Hepatocyte (in vitro differentiated cells): ENCODE measurements around the gene FAM53B. TPM values are rescaled to one million over a fixed set of nuclear protein-coding genes. Genes with fewer than 3 reads are reported as not detected.

ENCODE experiments used
- DNase-seq: peaks from one replicate; pipeline ENCODE4 v3.0.0-alpha.2; 2016; ENCODE audit warnings: low spot score
- H2AFZ ChIP-seq: fragments of 200-600 bp; sonication (generic); 2 replicates; pipeline ENCODE4 v1.6.0; 2016; ENCODE audit warnings: antibody characterized with exemption, mild to moderate bottlenecking
- H3K27ac ChIP-seq: fragments of 200-600 bp; sonication (generic); 2 replicates; pipeline ENCODE4 v1.5.1; 2016; ENCODE audit warnings: mild to moderate bottlenecking
- H3K27me3 ChIP-seq: fragments of 200-600 bp; sonication (generic); 2 replicates; pipeline ENCODE4 v1.6.1; 2016
- H3K36me3 ChIP-seq: fragments of 200-600 bp; sonication (generic); replicated peaks from 2 replicates; pipeline ENCODE4 v1.5.1; 2016; ENCODE audit warnings: low read depth; ENCODE audit not compliant: insufficient read depth
- H3K4me1 ChIP-seq: fragments of 200-600 bp; sonication (generic); 2 replicates; pipeline ENCODE4 v1.5.1; 2016; ENCODE audit warnings: mild to moderate bottlenecking, moderate library complexity; ENCODE audit not compliant: insufficient read depth
- H3K4me2 ChIP-seq: fragments of 200-600 bp; sonication (generic); 2 replicates; pipeline ENCODE4 v1.6.0; 2016
- H3K4me3 ChIP-seq: fragments of 200-600 bp; sonication (generic); 2 replicates; pipeline ENCODE4 v1.5.1; 2016; ENCODE audit warnings: mild to moderate bottlenecking
- H3K79me2 ChIP-seq: fragments of 200-600 bp; sonication (generic); 2 replicates; pipeline ENCODE4 v1.6.0; 2017; ENCODE audit warnings: mild to moderate bottlenecking
- H3K9me2 ChIP-seq: fragments of 200-600 bp; sonication (generic); replicated peaks from 2 replicates; pipeline ENCODE4 v1.6.0; 2017; ENCODE audit warnings: mild to moderate bottlenecking; ENCODE audit not compliant: insufficient read depth
- H3K9me3 ChIP-seq: fragments of 200-600 bp; sonication (generic); 2 replicates; pipeline ENCODE4 v1.5.1; 2016; ENCODE audit warnings: low read depth, mild to moderate bottlenecking
- H4K20me1 ChIP-seq: fragments of 200-600 bp; sonication (generic); 2 replicates; pipeline ENCODE4 v1.6.0; 2016; ENCODE audit warnings: mild to moderate bottlenecking; ENCODE audit not compliant: insufficient read depth, poor library complexity, severe bottlenecking
- EZH2 ChIP-seq: fragments of 200-600 bp; sonication (generic); IDR thresholded peaks from 2 replicates; pipeline ENCODE4 v1.6.1; 2016; ENCODE audit warnings: antibody characterized with exemption, mild to moderate bottlenecking, borderline replicate concordance
- EZH2phosphoT487 ChIP-seq: fragments of 200-600 bp; sonication (generic); IDR thresholded peaks from one replicate; pipeline ENCODE4 v1.6.1; 2018; ENCODE audit warnings: antibody characterized with exemption, mild to moderate bottlenecking, low read depth, moderate library complexity; ENCODE audit not compliant: unreplicated experiment, severe bottlenecking
- WGBS: methylation state at CpG from one replicate; pipeline ENCODE4 v1.1.6; 2016; ENCODE audit warnings: low lambda C conversion rate; ENCODE audit errors: missing lambda C conversion rate; 5-methylcytosine and 5-hydroxymethylcytosine counted together
- polyA plus RNA-seq: library from polyadenylated mRNA; unstranded; fragments of >200 nt; fragmentation: Nextera tagmentation; extraction: Ambion mirVana; gene quantifications from 2 replicates; pipeline ENCODE4 v1.2.1, GENCODE V29; 2016
- total RNA-seq: library from RNA; depleted of rRNA; stranded (reverse); fragments of >200 nt; gene quantifications from 2 replicates; pipeline ENCODE4 v1.2.3, GENCODE V29; 2014
- TF ChIP-seq, protein P1 (sequence below): fragments of 200-600 bp; sonication (generic); IDR thresholded peaks from 2 replicates; pipeline ENCODE4 v1.5.1; 2016; ENCODE audit warnings: antibody characterized with exemption, mild to moderate bottlenecking; ENCODE audit not compliant: poor library complexity

Gene FAM53B
- total and polyA plus RNA-seq, 2 experiments from 2014 or later, result 10.3 to 23.6 TPM

DNA sequence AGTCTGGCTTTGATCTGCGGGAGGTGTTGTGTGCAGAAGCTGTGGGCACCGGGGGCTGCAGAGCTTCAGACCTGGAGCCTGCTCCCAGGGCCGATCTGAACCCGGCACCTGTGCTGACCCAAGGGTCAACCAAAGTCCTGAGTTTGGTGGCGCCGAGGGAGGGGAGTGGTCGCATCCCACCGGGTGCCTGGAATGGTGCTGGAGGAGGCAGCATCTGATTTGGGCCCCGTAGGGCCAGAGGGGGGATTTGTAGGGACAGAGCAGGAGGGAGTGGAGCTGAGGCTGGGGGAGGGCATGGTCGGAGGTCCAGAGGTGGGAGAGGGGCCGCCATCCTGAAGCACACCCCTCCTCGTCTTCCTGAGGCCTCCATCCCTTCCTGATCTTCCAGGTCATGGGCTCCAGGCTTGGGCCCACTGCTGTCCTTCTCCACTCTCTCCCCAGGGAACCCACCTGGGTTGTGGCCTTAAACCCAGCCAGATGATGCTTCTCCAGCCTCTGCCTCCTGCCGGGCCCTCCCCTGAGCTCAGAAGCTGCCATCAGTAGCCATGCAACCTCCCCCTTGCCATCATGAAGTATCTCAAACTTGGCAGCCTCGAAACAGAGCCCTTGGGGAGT, 169.6 kb downstream of the FAM53B start:
- DNase-seq, result no peak
- no peak overlapping the region for H3K27ac ChIP-seq
- H3K79me2 ChIP-seq, result no peaks in the 10 kb centered on the region
- no peak overlapping the region for H3K4me2 ChIP-seq
- WGBS, result 92% methylated on average over 11 of the region's 14 CpGs
- no peaks in the 10 kb centered on the region for H3K36me3 ChIP-seq
- H3K4me3 ChIP-seq, result no peak overlapping the region
- TF ChIP-seq, protein P1, sequence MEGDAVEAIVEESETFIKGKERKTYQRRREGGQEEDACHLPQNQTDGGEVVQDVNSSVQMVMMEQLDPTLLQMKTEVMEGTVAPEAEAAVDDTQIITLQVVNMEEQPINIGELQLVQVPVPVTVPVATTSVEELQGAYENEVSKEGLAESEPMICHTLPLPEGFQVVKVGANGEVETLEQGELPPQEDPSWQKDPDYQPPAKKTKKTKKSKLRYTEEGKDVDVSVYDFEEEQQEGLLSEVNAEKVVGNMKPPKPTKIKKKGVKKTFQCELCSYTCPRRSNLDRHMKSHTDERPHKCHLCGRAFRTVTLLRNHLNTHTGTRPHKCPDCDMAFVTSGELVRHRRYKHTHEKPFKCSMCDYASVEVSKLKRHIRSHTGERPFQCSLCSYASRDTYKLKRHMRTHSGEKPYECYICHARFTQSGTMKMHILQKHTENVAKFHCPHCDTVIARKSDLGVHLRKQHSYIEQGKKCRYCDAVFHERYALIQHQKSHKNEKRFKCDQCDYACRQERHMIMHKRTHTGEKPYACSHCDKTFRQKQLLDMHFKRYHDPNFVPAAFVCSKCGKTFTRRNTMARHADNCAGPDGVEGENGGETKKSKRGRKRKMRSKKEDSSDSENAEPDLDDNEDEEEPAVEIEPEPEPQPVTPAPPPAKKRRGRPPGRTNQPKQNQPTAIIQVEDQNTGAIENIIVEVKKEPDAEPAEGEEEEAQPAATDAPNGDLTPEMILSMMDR, result no peak
- no peak for TF ChIP-seq EZH2
- TF ChIP-seq EZH2phosphoT487, result no peak
- H3K9me3 ChIP-seq, result no peaks in the 10 kb centered on the region
- no peaks in the 10 kb centered on the region for H3K27me3 ChIP-seq
- no peaks in the 10 kb centered on the region for H3K9me2 ChIP-seq
- no peaks in the 10 kb centered on the region for H4K20me1 ChIP-seq
- H2AFZ ChIP-seq, result no peak overlapping the region
- H3K4me1 ChIP-seq, result no peaks in the 10 kb centered on the region

DNA sequence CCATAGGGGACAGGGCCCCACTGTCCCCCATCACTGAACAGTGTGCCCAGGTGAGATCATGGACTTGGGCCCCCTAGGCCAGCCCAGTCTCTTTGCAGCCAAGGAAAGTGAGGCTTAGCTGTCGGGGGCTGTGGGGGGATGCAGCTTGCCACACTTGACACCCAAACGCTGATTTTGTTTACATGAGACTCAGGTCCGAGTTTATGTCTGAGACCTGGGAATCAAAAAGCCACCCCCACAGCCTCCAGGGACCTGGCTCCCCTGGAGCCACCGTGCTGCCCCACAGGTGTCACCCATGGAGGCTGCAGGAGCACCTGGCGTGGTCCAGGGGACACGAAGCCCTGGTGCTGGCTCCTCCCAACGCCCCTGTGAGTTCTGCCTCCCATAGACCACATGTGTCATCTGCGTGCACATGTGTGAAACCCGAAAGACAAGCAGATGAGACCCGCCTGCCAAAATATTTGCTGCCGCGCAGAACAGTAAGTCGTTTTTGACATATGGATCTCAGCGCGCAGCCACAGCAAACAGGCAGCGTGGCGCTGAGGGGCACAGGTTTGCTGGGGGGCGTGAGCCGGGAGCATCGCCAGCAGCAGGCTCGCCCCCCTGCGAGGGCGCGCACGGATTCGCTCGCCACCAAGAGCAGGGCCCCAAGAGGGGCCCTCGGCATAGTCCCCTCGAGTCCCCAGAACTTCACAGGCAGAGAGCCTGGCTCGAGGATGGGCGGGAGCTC, 170.3 kb downstream of the FAM53B start:
- Histone ChIP-seq H3K4me2 (no peak overlapping the region), H3K79me2 (no peaks in the 10 kb centered on the region), H4K20me1 (no peaks in the 10 kb centered on the region), H3K9me3 (no peaks in the 10 kb centered on the region), H3K27ac (no peak overlapping the region), H3K9me2 (no peaks in the 10 kb centered on the region), H2AFZ (no peak overlapping the region), H3K4me3 (no peak overlapping the region), H3K36me3 (no peaks in the 10 kb centered on the region), H3K27me3 (no peaks in the 10 kb centered on the region), H3K4me1 (no peaks in the 10 kb centered on the region)
- 89% methylated on average over 30 of the region's 31 CpGs for WGBS
- DNase-seq, result no peak
- TF ChIP-seq EZH2, result no peak
- TF ChIP-seq, protein P1, result no peak

- H3K4me2 ChIP-seq, result no peak overlapping the region
- 93% methylated on average over 9 of the region's 11 CpGs for WGBS
- no peak overlapping the region for H3K4me3 ChIP-seq
- no peak for TF ChIP-seq EZH2
- TF ChIP-seq EZH2phosphoT487, result no peak
- TF ChIP-seq, protein P1, result no peak
- no peaks in the 10 kb centered on the region for H3K9me3 ChIP-seq
- H4K20me1 ChIP-seq, result no peaks in the 10 kb centered on the region
- no peak overlapping the region for H3K27ac ChIP-seq
- no peaks in the 10 kb centered on the region for H3K9me2 ChIP-seq
- H3K27me3 ChIP-seq, result no peaks in the 10 kb centered on the region
- no peak for DNase-seq
- H3K36me3 ChIP-seq, result no peaks in the 10 kb centered on the region
- no peaks in the 10 kb centered on the region for H3K4me1 ChIP-seq
- H3K79me2 ChIP-seq, result no peaks in the 10 kb centered on the region
- H2AFZ ChIP-seq, result no peak overlapping the region
Observed at GRCh38 chr10:124572751-124573150, 171.4 kb downstream of the FAM53B start.
